ENCODE data around the gene SETBP1.

Gene SETBP1

DNA sequence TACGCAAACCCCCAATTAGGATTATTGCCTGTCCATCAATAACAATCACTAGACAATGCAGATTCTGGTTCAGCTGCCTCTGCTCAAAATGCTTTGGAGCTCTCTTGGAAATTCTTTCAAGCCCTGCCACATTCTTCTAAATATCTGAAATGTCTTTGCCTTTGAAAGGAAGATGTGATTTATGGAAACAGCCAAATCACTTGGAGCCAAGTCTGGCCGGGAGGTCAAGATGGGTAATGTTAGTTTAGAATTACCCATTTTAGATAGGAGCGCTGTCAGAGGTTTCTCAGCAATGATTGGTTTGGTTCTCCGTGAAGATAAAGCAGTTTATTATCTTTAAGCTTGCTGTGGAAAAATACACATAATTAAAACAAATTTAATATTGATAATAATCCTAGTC lies 306.7 kb downstream of the SETBP1 start:
- Histone ChIP-seq H3K79me1 (ENCODE audit: low read length) (no peaks in the 10 kb centered on the region), H3K4me2 (ENCODE audit: low read length) (no peak overlapping the region), H2BK15ac (replicated peaks; ENCODE audit: low read depth) (no peak overlapping the region), H4K5ac (ENCODE audit: low read length) (no peak overlapping the region), H2BK120ac (ENCODE audit: low read depth, low read length) (no peak overlapping the region), H3K9ac (ENCODE audit: low read length) (no peak overlapping the region), H3K4me3 (ENCODE audit: low read length) (no peak overlapping the region), H3K23ac (ENCODE audit: low read length) (no peak overlapping the region), H3K18ac (ENCODE audit: low read length) (no peak overlapping the region), H3K56ac (ENCODE audit: low read length) (no peak overlapping the region), H3K27me3 (ENCODE audit: insufficient read depth, low read length, poor library complexity) (no peaks in the 10 kb centered on the region), H3K4me1 (ENCODE audit: control insufficient read depth, low read depth, low read length) (no peaks in the 10 kb centered on the region), H2AK5ac (ENCODE audit: low read length) (no peak overlapping the region), H3K27ac (ENCODE audit: low read depth, low read length) (no peak overlapping the region), H3K4ac (ENCODE audit: low read depth, low read length) (no peak overlapping the region), H4K8ac (ENCODE audit: low read depth, low read length) (peak overlapping the region; percentile 39), H3K36me3 (ENCODE audit: control insufficient read depth, insufficient read depth, low read length) (no peaks in the 10 kb centered on the region), H2BK5ac (ENCODE audit: low read length) (no peak overlapping the region), H3K79me2 (ENCODE audit: control insufficient read depth, insufficient read depth, low read length) (no peaks in the 10 kb centered on the region)
- no CpG with 5 or more reads among the region's 4 CpGs for WGBS (ENCODE audit: extremely low coverage, insufficient coverage, low lambda C conversion rate)
- no peak for DNase-seq

DNA sequence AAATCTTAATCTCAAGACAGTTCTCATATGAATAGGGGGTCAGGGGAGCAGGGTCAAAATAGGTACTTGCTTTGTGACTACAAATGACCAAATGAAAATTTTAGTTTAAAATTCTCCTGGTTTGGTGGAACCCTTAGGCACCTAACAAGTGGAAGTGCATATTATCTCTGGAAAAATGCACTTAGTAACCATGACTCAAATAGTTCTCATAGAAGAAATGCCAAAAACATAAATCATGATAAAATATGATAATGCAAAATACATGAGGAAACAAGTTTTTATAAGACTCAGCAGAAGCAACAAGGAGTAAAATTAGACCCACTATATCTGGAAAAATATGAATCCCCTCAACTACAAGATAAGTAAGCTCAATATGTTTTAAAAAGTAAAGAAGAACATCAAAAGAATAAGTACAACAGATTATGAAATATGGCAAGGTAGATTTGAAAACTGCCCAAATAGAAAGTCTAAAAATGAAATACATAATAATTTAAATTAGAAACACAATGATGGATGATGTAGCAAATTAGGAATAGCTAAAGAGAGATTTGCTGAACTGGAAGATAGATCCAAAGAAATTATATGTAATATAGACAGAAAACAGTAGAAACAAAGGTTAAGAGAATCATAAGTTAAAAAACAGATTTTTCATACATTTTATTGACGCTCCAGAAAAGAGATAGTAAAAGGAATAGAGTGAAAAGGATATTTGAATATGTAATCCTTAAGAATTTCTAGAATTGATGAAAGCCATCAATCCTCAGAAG lies 308.3 kb downstream of the SETBP1 start:
- Histone ChIP-seq H3K27me3 (ENCODE audit: insufficient read depth, low read length, poor library complexity) (no peaks in the 10 kb centered on the region), H3K27ac (ENCODE audit: low read depth, low read length) (no peak overlapping the region), H3K79me1 (ENCODE audit: low read length) (no peaks in the 10 kb centered on the region), H2AK5ac (ENCODE audit: low read length) (no peak overlapping the region), H3K9ac (ENCODE audit: low read length) (no peak overlapping the region), H2BK120ac (ENCODE audit: low read depth, low read length) (no peak overlapping the region), H3K56ac (ENCODE audit: low read length) (no peak overlapping the region), H3K36me3 (ENCODE audit: control insufficient read depth, insufficient read depth, low read length) (no peaks in the 10 kb centered on the region), H2BK15ac (replicated peaks; ENCODE audit: low read depth) (no peak overlapping the region), H4K8ac (ENCODE audit: low read depth, low read length) (no peak overlapping the region), H4K5ac (ENCODE audit: low read length) (no peak overlapping the region), H3K4me2 (ENCODE audit: low read length) (no peak overlapping the region), H2BK5ac (ENCODE audit: low read length) (no peak overlapping the region), H3K18ac (ENCODE audit: low read length) (no peak overlapping the region), H3K4me1 (ENCODE audit: control insufficient read depth, low read depth, low read length) (no peaks in the 10 kb centered on the region), H3K79me2 (ENCODE audit: control insufficient read depth, insufficient read depth, low read length) (no peaks in the 10 kb centered on the region), H3K4me3 (ENCODE audit: low read length) (no peak overlapping the region), H3K4ac (ENCODE audit: low read depth, low read length) (no peak overlapping the region), H3K23ac (ENCODE audit: low read length) (no peak overlapping the region)
- WGBS (ENCODE audit: extremely low coverage, insufficient coverage, low lambda C conversion rate), result no CpG with 5 or more reads among the region's 1 CpG
- DNase-seq, result no peak

DNA sequence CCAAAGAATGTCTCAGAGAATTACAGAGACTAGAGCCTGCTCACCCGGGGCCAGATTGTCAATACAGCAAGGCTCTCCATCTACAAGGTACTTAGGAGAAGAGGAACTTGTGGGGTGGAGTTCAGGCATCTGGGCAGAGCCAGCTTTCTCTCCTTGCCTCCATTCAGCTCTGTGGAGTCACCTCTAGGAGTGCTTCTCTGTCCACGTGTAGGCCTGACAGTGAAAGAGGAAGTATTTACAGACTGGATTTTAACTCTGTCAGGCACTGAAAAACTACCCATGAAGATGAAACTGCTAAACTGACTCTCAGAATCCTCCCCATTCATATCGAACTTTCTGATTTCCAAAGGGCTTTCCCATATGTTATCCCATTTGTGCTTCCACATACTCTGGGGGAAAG lies 315.6 kb downstream of the SETBP1 start:
- no peaks in the 10 kb centered on the region for H3K79me2 ChIP-seq (ENCODE audit: control insufficient read depth, insufficient read depth, low read length)
- H3K36me3 ChIP-seq (ENCODE audit: control insufficient read depth, insufficient read depth, low read length), result no peaks in the 10 kb centered on the region
- no peak overlapping the region for H3K9ac ChIP-seq (ENCODE audit: low read length)
- H2BK120ac ChIP-seq (ENCODE audit: low read depth, low read length), result no peak overlapping the region
- H3K27ac ChIP-seq (ENCODE audit: low read depth, low read length), result no peak overlapping the region
- H3K56ac ChIP-seq (ENCODE audit: low read length), result no peak overlapping the region
- no peak overlapping the region for H4K5ac ChIP-seq (ENCODE audit: low read length)
- H3K18ac ChIP-seq (ENCODE audit: low read length), result no peak overlapping the region
- H3K4ac ChIP-seq (ENCODE audit: low read depth, low read length), result no peak overlapping the region
- H3K27me3 ChIP-seq (ENCODE audit: insufficient read depth, low read length, poor library complexity), result no peaks in the 10 kb centered on the region
- DNase-seq, result no peak
- H2BK5ac ChIP-seq (ENCODE audit: low read length), result no peak overlapping the region
- H3K4me2 ChIP-seq (ENCODE audit: low read length), result no peak overlapping the region
- no peak overlapping the region for H2BK15ac ChIP-seq (replicated peaks; ENCODE audit: low read depth)
- no CpG with 5 or more reads among the region's 3 CpGs for WGBS (ENCODE audit: extremely low coverage, insufficient coverage, low lambda C conversion rate)
- H3K23ac ChIP-seq (ENCODE audit: low read length), result no peak overlapping the region
- H3K4me3 ChIP-seq (ENCODE audit: low read length), result no peak overlapping the region
- H2AK5ac ChIP-seq (ENCODE audit: low read length), result no peak overlapping the region
- H4K8ac ChIP-seq (ENCODE audit: low read depth, low read length), result no peak overlapping the region
- H3K4me1 ChIP-seq (ENCODE audit: control insufficient read depth, low read depth, low read length), result no peaks in the 10 kb centered on the region
- H3K79me1 ChIP-seq (ENCODE audit: low read length), result no peaks in the 10 kb centered on the region

DNA sequence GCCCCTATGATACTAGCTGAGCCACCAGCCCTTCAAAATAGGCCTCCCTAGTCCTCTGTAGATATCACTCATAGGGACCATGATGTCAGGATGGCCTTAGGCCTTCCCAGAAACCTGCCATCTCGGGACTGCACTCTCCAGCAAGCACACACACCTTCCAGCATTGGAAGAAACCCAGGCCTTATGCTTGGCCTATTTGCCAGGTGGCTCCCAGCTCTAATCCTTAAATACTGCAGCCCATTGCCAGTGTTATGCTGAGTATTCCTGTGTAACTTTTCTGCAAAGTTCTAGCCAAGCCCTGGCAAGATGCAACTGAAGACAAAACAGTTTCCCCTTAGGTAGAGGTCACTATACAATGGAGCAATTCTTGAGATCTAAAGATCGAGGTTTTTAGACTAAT lies 316.5 kb downstream of the SETBP1 start:
- no peak overlapping the region for H3K27ac ChIP-seq (ENCODE audit: low read depth, low read length)
- H3K9ac ChIP-seq (ENCODE audit: low read length), result no peak overlapping the region
- H3K79me2 ChIP-seq (ENCODE audit: control insufficient read depth, insufficient read depth, low read length), result no peaks in the 10 kb centered on the region
- H3K4ac ChIP-seq (ENCODE audit: low read depth, low read length), result no peak overlapping the region
- H3K56ac ChIP-seq (ENCODE audit: low read length), result no peak overlapping the region
- DNase-seq, result no peak
- H4K8ac ChIP-seq (ENCODE audit: low read depth, low read length), result no peak overlapping the region
- no peak overlapping the region for H2AK5ac ChIP-seq (ENCODE audit: low read length)
- H4K5ac ChIP-seq (ENCODE audit: low read length), result no peak overlapping the region
- no peaks in the 10 kb centered on the region for H3K27me3 ChIP-seq (ENCODE audit: insufficient read depth, low read length, poor library complexity)
- no peak overlapping the region for H3K18ac ChIP-seq (ENCODE audit: low read length)
- no CpG with 5 or more reads among the region's 2 CpGs for WGBS (ENCODE audit: extremely low coverage, insufficient coverage, low lambda C conversion rate)
- H3K36me3 ChIP-seq (ENCODE audit: control insufficient read depth, insufficient read depth, low read length), result no peaks in the 10 kb centered on the region
- H3K4me2 ChIP-seq (ENCODE audit: low read length), result no peak overlapping the region
- no peak overlapping the region for H2BK5ac ChIP-seq (ENCODE audit: low read length)
- H2BK120ac ChIP-seq (ENCODE audit: low read depth, low read length), result no peak overlapping the region
- no peak overlapping the region for H3K4me3 ChIP-seq (ENCODE audit: low read length)
- H3K4me1 ChIP-seq (ENCODE audit: control insufficient read depth, low read depth, low read length), result no peaks in the 10 kb centered on the region
- no peak overlapping the region for H3K23ac ChIP-seq (ENCODE audit: low read length)
- no peaks in the 10 kb centered on the region for H3K79me1 ChIP-seq (ENCODE audit: low read length)
- no peak overlapping the region for H2BK15ac ChIP-seq (replicated peaks; ENCODE audit: low read depth)

DNA sequence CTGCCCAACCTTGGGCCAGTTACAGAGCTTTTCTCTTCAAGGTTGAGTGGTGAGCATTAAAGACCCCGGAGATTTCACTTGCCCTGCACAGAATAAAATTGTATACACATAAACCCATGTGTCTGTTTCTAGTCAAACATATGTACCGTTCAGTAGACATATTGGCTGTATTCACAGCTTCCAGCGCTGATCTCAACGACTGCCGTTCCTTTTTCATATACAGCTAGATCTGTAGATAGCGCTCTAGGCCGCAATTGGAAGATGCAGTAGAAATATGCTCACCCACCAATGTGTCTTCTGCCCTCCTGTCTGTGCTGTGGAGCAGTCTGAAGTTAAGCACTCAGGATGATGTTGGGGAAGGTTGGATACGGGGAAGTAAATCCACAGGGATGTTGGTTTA lies 317.7 kb downstream of the SETBP1 start:
- WGBS (ENCODE audit: extremely low coverage, insufficient coverage, low lambda C conversion rate), result no CpG with 5 or more reads among the region's 8 CpGs
- no peak overlapping the region for H2BK5ac ChIP-seq (ENCODE audit: low read length)
- H3K18ac ChIP-seq (ENCODE audit: low read length), result no peak overlapping the region
- H3K27me3 ChIP-seq (ENCODE audit: insufficient read depth, low read length, poor library complexity), result no peaks in the 10 kb centered on the region
- H3K4me2 ChIP-seq (ENCODE audit: low read length), result no peak overlapping the region
- no peak overlapping the region for H3K4me3 ChIP-seq (ENCODE audit: low read length)
- no peaks in the 10 kb centered on the region for H3K4me1 ChIP-seq (ENCODE audit: control insufficient read depth, low read depth, low read length)
- no peaks in the 10 kb centered on the region for H3K79me2 ChIP-seq (ENCODE audit: control insufficient read depth, insufficient read depth, low read length)
- no peak overlapping the region for H3K27ac ChIP-seq (ENCODE audit: low read depth, low read length)
- H3K9ac ChIP-seq (ENCODE audit: low read length), result no peak overlapping the region
- no peaks in the 10 kb centered on the region for H3K36me3 ChIP-seq (ENCODE audit: control insufficient read depth, insufficient read depth, low read length)
- no peak overlapping the region for H4K8ac ChIP-seq (ENCODE audit: low read depth, low read length)
- no peak overlapping the region for H3K23ac ChIP-seq (ENCODE audit: low read length)
- H2AK5ac ChIP-seq (ENCODE audit: low read length), result no peak overlapping the region
- no peak overlapping the region for H3K4ac ChIP-seq (ENCODE audit: low read depth, low read length)
- DNase-seq, result no peak
- no peaks in the 10 kb centered on the region for H3K79me1 ChIP-seq (ENCODE audit: low read length)
- H3K56ac ChIP-seq (ENCODE audit: low read length), result no peak overlapping the region
- H4K5ac ChIP-seq (ENCODE audit: low read length), result no peak overlapping the region
- H2BK15ac ChIP-seq (replicated peaks; ENCODE audit: low read depth), result no peak overlapping the region
- H2BK120ac ChIP-seq (ENCODE audit: low read depth, low read length), result no peak overlapping the region

DNA sequence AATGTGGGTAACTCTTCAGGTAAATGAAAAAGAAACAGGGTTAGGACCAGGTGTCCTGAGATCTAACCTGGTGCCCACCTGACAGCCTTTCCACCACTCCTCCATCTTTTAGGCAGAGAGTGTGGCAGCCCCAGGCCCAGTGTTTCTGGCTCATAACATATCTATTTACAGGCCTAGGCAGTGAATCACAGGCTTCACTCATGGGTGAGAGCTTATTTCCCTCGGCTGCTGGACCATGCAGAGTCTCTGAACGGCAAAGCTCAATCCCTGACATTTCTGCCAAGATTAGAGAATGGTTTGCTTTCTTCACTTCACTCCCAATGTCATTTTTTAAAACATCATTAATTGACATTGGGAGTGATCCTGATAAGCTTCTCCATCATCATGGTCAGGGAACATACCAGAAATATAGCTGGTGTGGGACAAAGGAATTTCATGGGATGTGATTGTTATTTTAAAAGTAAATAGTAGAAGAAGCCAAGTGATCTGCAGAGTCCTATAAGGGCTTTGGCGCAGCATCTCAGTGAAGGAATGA lies 323.9 kb downstream of the SETBP1 start:
- no peaks in the 10 kb centered on the region for H3K27me3 ChIP-seq (ENCODE audit: insufficient read depth, low read length, poor library complexity)
- H3K36me3 ChIP-seq (ENCODE audit: control insufficient read depth, insufficient read depth, low read length), result no peaks in the 10 kb centered on the region
- no peak overlapping the region for H2AK5ac ChIP-seq (ENCODE audit: low read length)
- H3K18ac ChIP-seq (ENCODE audit: low read length), result no peak overlapping the region
- H3K4me2 ChIP-seq (ENCODE audit: low read length), result no peak overlapping the region
- H3K27ac ChIP-seq (ENCODE audit: low read depth, low read length), result no peak overlapping the region
- H3K4me1 ChIP-seq (ENCODE audit: control insufficient read depth, low read depth, low read length), result no peaks in the 10 kb centered on the region
- no peaks in the 10 kb centered on the region for H3K79me2 ChIP-seq (ENCODE audit: control insufficient read depth, insufficient read depth, low read length)
- no peak overlapping the region for H4K8ac ChIP-seq (ENCODE audit: low read depth, low read length)
- H3K79me1 ChIP-seq (ENCODE audit: low read length), result no peaks in the 10 kb centered on the region
- no peak overlapping the region for H3K56ac ChIP-seq (ENCODE audit: low read length)
- no peak overlapping the region for H3K23ac ChIP-seq (ENCODE audit: low read length)
- no peak overlapping the region for H2BK15ac ChIP-seq (replicated peaks; ENCODE audit: low read depth)
- WGBS (ENCODE audit: extremely low coverage, insufficient coverage, low lambda C conversion rate), result no CpG with 5 or more reads among the region's 3 CpGs
- no peak overlapping the region for H3K4ac ChIP-seq (ENCODE audit: low read depth, low read length)
- no peak for DNase-seq
- H3K4me3 ChIP-seq (ENCODE audit: low read length), result no peak overlapping the region
- no peak overlapping the region for H3K9ac ChIP-seq (ENCODE audit: low read length)
- H2BK120ac ChIP-seq (ENCODE audit: low read depth, low read length), result no peak overlapping the region
- H4K5ac ChIP-seq (ENCODE audit: low read length), result no peak overlapping the region
- no peak overlapping the region for H2BK5ac ChIP-seq (ENCODE audit: low read length)

All from mesendoderm (in vitro differentiated cells).